HCT116 (cell line): ENCODE measurements around the gene DDX20. TPM values are rescaled to one million over a fixed set of nuclear protein-coding genes. Genes with fewer than 3 reads are reported as not detected.

Source experiments
- ATAC-seq: fragments of 200-7000 bp; cut with Tn5 transposase; 2 replicates; pipeline ENCODE4 v1.9.1; 2020; ENCODE audit warnings: mild to moderate bottlenecking, moderate library complexity
- BruUV-seq: library from RNA; stranded (reverse); fragments of 400-500 nt; replicated peaks from 2 replicates; lab custom pipeline; 2021; lab: Mats Ljungman, UMichigan
- CTCF ChIA-PET: fragments of 300-600 bp; sonication (Branson Sonifier 250); formaldehyde crosslinking; loops from one replicate; lab custom pipeline; 2021; ENCODE audit warnings: antibody characterized with exemption; lab: Charles Lee
- POLR2A ChIA-PET: fragments of 300-600, 350-600 bp; sonication (Branson Sonifier 250); formaldehyde crosslinking; loops from one replicate; lab custom pipeline; 2021; ENCODE audit warnings: antibody characterized with exemption; lab: Charles Lee
- RAD21 ChIA-PET, 2 experiments: fragments of 300-600 bp; sonication (Branson Sonifier 250); formaldehyde crosslinking; loops; one replicate each; lab custom pipeline; 2023; ENCODE audit warnings: low total read pairs in 2 of 2; ENCODE audit not compliant: uncharacterized antibody in 2 of 2, unreplicated experiment in 2 of 2, low non-redundant PET in 1 of 2; lab: Charles Lee
- DNase-seq: peaks from one replicate; pipeline ENCODE4 v3.0.0-alpha.2; 2010; ENCODE audit warnings: low read depth, low spot score
- H2AFZ ChIP-seq: fragments of 200-600 bp; shearing (Covaris generic), sonication (generic); 2 replicates; pipeline ENCODE4 v1.6.1; 2017; ENCODE audit warnings: low read depth, mixed run types, mixed read lengths, antibody characterized with exemption, low read length; ENCODE audit not compliant: poor library complexity, severe bottlenecking
- H3K27ac ChIP-seq: 2 replicates; pipeline ENCODE4 v1.5.1; 2012; ENCODE audit warnings: low read depth, low read length
- H3K27me3 ChIP-seq: fragments of 200-600 bp; sonication (generic); 2 replicates; pipeline ENCODE4 v1.6.1; 2016; ENCODE audit warnings: mixed run types, low read length, mixed read lengths; ENCODE audit not compliant: insufficient read depth
- H3K36me3 ChIP-seq, 2 experiments: fragments of 200-500 bp in 1 of 2; fragments of 200-600 bp in 1 of 2; sonication (Bioruptor generic) in 1 of 2; sonication (generic) in 1 of 2; 2 replicates each; pipeline versions ENCODE4 v1.5.1 to v1.6.1; 2014 to 2016; ENCODE audit warnings: low read length in 2 of 2, inconsistent platforms in 1 of 2, mixed read lengths in 1 of 2, mixed run types in 1 of 2; ENCODE audit not compliant: insufficient read depth in 2 of 2, control insufficient read depth in 1 of 2
- H3K4me1 ChIP-seq, 2 experiments: fragments of 200-600 bp in 1 of 2; sonication (generic) in 1 of 2; 2 replicates each; pipeline versions ENCODE4 v1.5.1 to v1.6.1; 2012 to 2017; ENCODE audit warnings: low read length in 2 of 2, inconsistent platforms in 1 of 2, mild to moderate bottlenecking in 1 of 2, mixed read lengths in 1 of 2, mixed run types in 1 of 2, moderate library complexity in 1 of 2; ENCODE audit not compliant: insufficient read depth in 2 of 2, control insufficient read depth in 1 of 2
- H3K4me2 ChIP-seq: fragments of 200-600 bp; sonication (generic); 2 replicates; pipeline ENCODE4 v1.6.1; 2017; ENCODE audit warnings: mixed run types, low read length, mixed read lengths
- H3K4me3 ChIP-seq, 2 experiments: fragments of 200-600 bp in 1 of 2; sonication (generic) in 1 of 2; replicated peaks in 1 of 2; 2 replicates each; pipeline ENCODE4 v1.5.1; 2011 to 2016; ENCODE audit warnings: low read length in 2 of 2, control low read depth in 1 of 2, low read depth in 1 of 2, mild to moderate bottlenecking in 1 of 2, mixed read lengths in 1 of 2, mixed run types in 1 of 2
- H3K79me2 ChIP-seq: fragments of 200-600 bp; sonication (generic); 2 replicates; pipeline ENCODE4 v1.6.1; 2017; ENCODE audit warnings: mild to moderate bottlenecking, mixed run types, low read length, moderate library complexity, mixed read lengths; ENCODE audit not compliant: insufficient read depth
- H3K9ac ChIP-seq: fragments of 200-600 bp; sonication (generic); 2 replicates; pipeline ENCODE4 v1.6.1; 2016; ENCODE audit warnings: low read length, mixed read lengths
- H3K9me2 ChIP-seq: fragments of 200-600 bp; sonication (generic), shearing (Covaris generic); 2 replicates; pipeline ENCODE4 v1.6.1; 2017; ENCODE audit warnings: mixed run types, mild to moderate bottlenecking, moderate library complexity; ENCODE audit not compliant: insufficient read depth
- H3K9me3 ChIP-seq, 2 experiments: fragments of 200-500 bp in 1 of 2; fragments of 200-600 bp in 1 of 2; sonication (Bioruptor generic) in 1 of 2; sonication (generic) in 1 of 2; 2 replicates each; pipeline ENCODE4 v1.6.1; 2014 to 2017; ENCODE audit warnings: low read length in 2 of 2, mixed read lengths in 2 of 2, inconsistent platforms in 1 of 2, low read depth in 1 of 2, mild to moderate bottlenecking in 1 of 2, mixed run types in 1 of 2, moderate library complexity in 1 of 2; ENCODE audit not compliant: control insufficient read depth in 1 of 2, insufficient read depth in 1 of 2
- H4K20me1 ChIP-seq: fragments of 200-600 bp; sonication (generic), shearing (Covaris generic); 2 replicates; pipeline ENCODE4 v1.6.1; 2017; ENCODE audit warnings: mixed run types, mild to moderate bottlenecking, moderate library complexity; ENCODE audit not compliant: insufficient read depth
- CTCF ChIP-seq, 3 experiments: fragments of 200-600 bp in 1 of 3; sonication (generic) in 1 of 3; IDR thresholded peaks in 2 of 3; conservative IDR thresholded peaks in 1 of 3; 2 replicates each; pipeline ENCODE4 v1.5.1; 2012 to 2017; ENCODE audit warnings: low read depth in 2 of 3, low read length in 2 of 3, antibody characterized with exemption in 1 of 3, borderline replicate concordance in 1 of 3, control low read depth in 1 of 3, mild to moderate bottlenecking in 1 of 3, mixed read lengths in 1 of 3, mixed run types in 1 of 3, moderate library complexity in 1 of 3; ENCODE audit not compliant: insufficient read depth in 1 of 3
- EGR1 ChIP-seq: IDR thresholded peaks from 2 replicates; pipeline ENCODE4 v1.6.1; 2012; ENCODE audit warnings: low read depth
- ELF1 ChIP-seq: IDR thresholded peaks from 2 replicates; pipeline ENCODE4 v1.6.1; 2012; ENCODE audit warnings: low read depth, borderline replicate concordance
- FOSL1 ChIP-seq: IDR thresholded peaks from 2 replicates; pipeline ENCODE4 v1.6.1; 2012; ENCODE audit warnings: low read depth
- JUND ChIP-seq: IDR thresholded peaks from 2 replicates; pipeline ENCODE4 v1.6.1; 2012
- POLR2A ChIP-seq: IDR thresholded peaks from 2 replicates; pipeline ENCODE4 v1.7.0; 2011; ENCODE audit warnings: borderline replicate concordance; ENCODE audit not compliant: insufficient read depth, insufficient read length; ENCODE audit errors: extremely low read depth
- SIN3A ChIP-seq: IDR thresholded peaks from 2 replicates; pipeline ENCODE4 v1.6.1; 2012; ENCODE audit warnings: low read depth
- SP1 ChIP-seq: IDR thresholded peaks from 2 replicates; pipeline ENCODE4 v1.6.1; 2012; ENCODE audit warnings: low read depth
- YY1 ChIP-seq: IDR thresholded peaks from 2 replicates; pipeline ENCODE4 v1.6.1; 2011; ENCODE audit warnings: low read length, low read depth, moderate library complexity, mild to moderate bottlenecking; ENCODE audit not compliant: insufficient replicate concordance; ENCODE audit errors: extremely low read depth
- intact Hi-C: fragments of 100-400 bp; cut with micrococcal nuclease; formaldehyde crosslinking; loops from 2 replicates; pipeline ENCODE4 v1.10.0; 2022
- total RNA-seq: library from RNA; stranded (reverse); gene quantifications from one replicate; pipeline ENCODE4 v1.2.1, GENCODE V29; 2021; ENCODE audit not compliant: unreplicated experiment

DDX20 gene
- total RNA-seq, 1 experiment from 2014 or later, result 14.9 TPM

GRCh38 chr1:111786669-111787207 lies 31.0 kb downstream of the DDX20 start (continued):
- TF ChIP-seq CTCF (IDR thresholded peaks at IDR 0.05 in 2 of 3, conservative IDR thresholded peaks at IDR 0.05 in 1 of 3; ENCODE audit: borderline replicate concordance in 1 of 3, insufficient read depth in 1 of 3, low read depth in 2 of 3, low read length in 2 of 3) (no peak), FOSL1 (no peak), JUND (no peak), POLR2A (no peak), SP1 (no peak)

GRCh38 chr1:111789142-111789541 lies 33.4 kb downstream of the DDX20 start:
- TF ChIP-seq CTCF (IDR thresholded peaks at IDR 0.05 in 2 of 3, conservative IDR thresholded peaks at IDR 0.05 in 1 of 3; ENCODE audit: borderline replicate concordance in 1 of 3, insufficient read depth in 1 of 3, low read depth in 2 of 3, low read length in 2 of 3) (no peak), ELF1 (no peak), SIN3A (no peak), JUND (no peak), EGR1 (no peak), YY1 (no peak)
- ChIA-PET CTCF (interaction anchor here (1.1 to 1.5 kb wide), 3 partner anchors 25 to 548 kb away, joined by 3 to 5 read pairs (median 3); no protein-coding TSS in a partner anchor), POLR2A (no interaction called here), RAD21 (no interaction called here)
- no peaks in the 10 kb centered on the region for H3K36me3 ChIP-seq
- H3K9me2 ChIP-seq, result no peaks in the 10 kb centered on the region
- H3K4me1 ChIP-seq, result no peaks in the 10 kb centered on the region
- BruUV-seq, result no TSS peak
- no peaks in the 10 kb centered on the region for H3K9me3 ChIP-seq
- H3K79me2 ChIP-seq, result no peaks in the 10 kb centered on the region
- H2AFZ ChIP-seq, result no peak overlapping the region
- no peak for DNase-seq
- H3K27ac ChIP-seq, result no peak overlapping the region
- no peak for ATAC-seq
- no peak overlapping the region for H3K4me3 ChIP-seq
- peaks cover 39% of the 10 kb centered on the region for H3K27me3 ChIP-seq
- intact Hi-C loops, result no loop called here
- no peak overlapping the region for H3K9ac ChIP-seq
- no peaks in the 10 kb centered on the region for H4K20me1 ChIP-seq
- no peak overlapping the region for H3K4me2 ChIP-seq
